ENCODE results near the gene MPP7. TPM values are rescaled to one million over a fixed set of nuclear protein-coding genes. Genes with fewer than 3 reads are reported as not detected.

Gene MPP7
- polyA plus RNA-seq, 1 experiment = 1.0 TPM

- ChIA-PET POLR2A (interaction anchor here (0.6 kb wide), 1 partner anchor 293 kb away, joined by 3 read pairs; no protein-coding TSS in a partner anchor), CTCF (interaction anchor here (0.6 to 5.4 kb wide), 7 partner anchors 9 to 142 kb away, joined by 3 to 119 read pairs (median 4); no protein-coding TSS in a partner anchor)
- TF ChIP-seq CTCF (IDR thresholded peaks at IDR 0.05; ENCODE audit: insufficient read depth, low read depth, low read length) = no peak
- DNase-seq (ENCODE audit: low read depth) = no peak
- Histone ChIP-seq H3K27me3 (ENCODE audit: control insufficient read depth, insufficient read depth, low read length) (no peaks in the 10 kb centered on the region), H3K4me3 (ENCODE audit: low read depth, low read length) (no peak overlapping the region), H3K36me3 (ENCODE audit: control insufficient read depth, insufficient read depth, low read length) (no peaks in the 10 kb centered on the region)
Observed at GRCh38 chr10:28253169-28253785, 49.6 kb downstream of the MPP7 start.

Small RNAs within 50 kb of the gene (small RNA-seq; reads per million reads assigned to genes)
- not detected for gene MIR8086 (ENCODE audit: insufficient read length, low read depth, low replicate concordance)

Other genes with a start within 250 kb of the MPP7 start
- gene WAC, start 230.1 kb upstream of the MPP7 start, polyA plus RNA-seq (2011; rRNA removed) = 47.7 and 78.7 TPM in 2 replicates

All from BJ (cell line).